NCI-H774 (cell line): Measurements from ENCODE around the gene CKAP4.
A peak's percentile ranks its signal among the peaks of the same experiment; 100 is the strongest.

Experiments
- DNase-seq: peaks from one replicate; lab custom pipeline; 2025; lab: John Stamatoyannopoulos, UW

Gene CKAP4

DNA sequence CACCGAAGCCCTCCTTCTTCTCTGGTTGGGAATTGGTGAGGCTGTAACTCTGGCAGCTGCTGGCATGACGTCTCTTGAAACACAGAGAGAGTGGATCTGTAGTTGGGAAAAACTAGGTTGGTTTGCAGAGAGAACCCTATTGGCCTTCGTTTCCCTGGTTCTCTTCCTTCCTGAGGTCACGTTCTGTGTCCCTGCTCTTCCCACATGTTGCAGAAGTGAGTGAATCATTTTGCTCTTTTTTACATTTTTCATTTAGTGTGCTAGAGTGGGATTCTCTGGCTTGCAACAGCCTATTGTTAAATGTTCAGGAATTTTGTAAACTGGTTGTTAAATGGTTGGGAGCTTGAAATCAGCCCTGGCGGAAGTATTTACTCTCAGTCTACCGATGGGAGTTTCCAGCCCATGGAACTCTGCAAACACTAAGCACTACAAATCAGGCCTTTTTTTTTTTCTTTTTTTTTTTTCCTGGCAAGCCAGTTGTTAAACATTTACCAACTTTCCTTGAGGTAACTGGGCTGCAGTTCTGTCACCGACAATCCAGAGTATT lies 26.8 kb upstream of the CKAP4 start:
- no peak for DNase-seq

DNA sequence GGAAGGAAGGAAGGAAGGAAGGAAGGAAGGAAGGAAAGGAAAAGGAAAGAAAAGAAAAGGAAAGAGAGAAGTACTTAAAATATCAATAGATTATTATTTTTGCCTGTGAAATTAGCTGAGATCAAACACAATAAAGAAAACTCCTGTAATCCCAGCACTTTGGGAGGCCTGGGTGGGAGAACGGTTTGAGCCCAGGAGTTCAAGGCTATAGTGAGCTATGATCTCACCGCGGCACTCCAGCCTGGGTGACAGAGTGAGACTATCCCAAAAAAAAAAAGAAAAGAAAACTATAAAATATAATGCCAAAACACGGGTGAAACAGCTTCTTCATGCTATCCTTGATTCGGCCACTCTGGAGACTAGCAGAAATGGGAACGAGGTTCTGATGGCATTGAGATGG lies 26.2 kb upstream of the CKAP4 start:
- no peak for DNase-seq

GRCh38 chr12:106273491-106273890 lies 25.7 kb upstream of the CKAP4 start:
- DNase-seq, result no peak

DNA sequence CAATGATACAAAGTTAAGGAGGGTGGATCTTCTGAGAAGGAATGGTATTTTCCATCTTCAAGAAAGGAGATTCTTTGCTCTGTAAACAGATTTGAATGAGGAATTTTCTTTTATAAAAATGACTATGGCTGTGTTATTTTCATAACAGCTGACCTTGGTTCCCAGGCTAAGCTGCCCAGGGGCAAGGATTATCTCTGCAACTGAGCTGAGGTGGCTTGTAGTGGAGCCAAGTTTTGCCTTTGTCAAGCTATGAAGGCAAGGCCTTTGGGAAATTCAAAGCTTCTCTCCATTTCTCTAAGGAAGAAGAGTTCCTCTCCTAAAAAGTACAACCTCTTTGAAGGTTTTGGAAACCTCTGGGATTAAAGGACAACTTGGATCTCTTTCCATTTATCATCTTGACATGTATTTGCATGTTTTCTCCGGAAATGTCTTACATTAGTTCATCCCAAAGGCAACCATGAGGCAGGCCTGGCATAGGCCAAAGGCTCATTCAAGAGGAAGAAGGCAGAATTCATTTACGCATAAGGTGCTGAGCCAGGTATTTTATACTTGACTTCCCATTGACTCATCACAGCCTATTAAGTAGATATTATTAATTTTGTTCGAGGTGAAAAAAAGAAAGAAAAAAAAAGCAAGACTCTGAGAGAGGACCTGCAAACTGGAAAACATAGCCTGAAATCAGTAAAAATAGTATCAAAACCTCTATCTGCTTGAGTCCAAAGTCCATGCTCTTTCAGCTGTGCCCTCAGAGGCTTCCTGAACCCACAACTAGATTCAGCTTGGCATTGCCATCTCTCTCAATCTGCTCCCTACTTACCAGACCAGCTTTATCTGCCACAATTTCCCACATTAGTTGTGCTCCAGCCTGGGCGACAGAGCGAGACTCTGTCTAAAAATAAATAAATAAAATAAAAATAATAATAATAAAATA lies 24.0 kb upstream of the CKAP4 start:
- DNase-seq, result no peak

DNA sequence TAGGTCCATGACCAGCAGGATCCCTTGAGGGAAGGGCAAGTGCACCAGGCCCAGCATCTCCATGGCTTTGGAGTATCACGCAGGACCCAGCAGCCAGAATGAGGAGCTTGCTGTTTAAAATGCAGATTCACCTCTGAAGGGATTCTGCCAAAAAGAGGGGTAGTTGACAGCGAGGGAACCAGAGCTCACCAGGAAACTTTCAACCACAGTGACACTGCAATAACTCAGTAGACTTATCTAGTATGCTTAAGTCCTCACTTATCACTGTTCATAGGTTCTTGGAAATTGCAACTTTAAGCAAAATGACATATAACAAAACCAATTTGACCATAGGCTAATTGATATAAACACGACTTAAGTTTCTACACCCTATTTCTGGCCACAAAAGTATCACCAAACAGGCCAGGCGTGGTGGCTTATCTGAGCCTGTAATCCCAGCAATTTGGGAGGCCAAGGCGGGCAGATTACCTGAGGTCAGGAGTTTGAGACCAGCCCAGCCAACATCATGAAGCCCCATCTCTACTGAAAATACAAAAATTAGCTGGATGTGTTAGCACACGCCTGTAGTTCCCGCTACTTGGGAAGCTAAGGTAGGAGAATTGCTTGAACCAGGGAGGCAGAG lies 21.4 kb upstream of the CKAP4 start:
- no peak for DNase-seq

DNA sequence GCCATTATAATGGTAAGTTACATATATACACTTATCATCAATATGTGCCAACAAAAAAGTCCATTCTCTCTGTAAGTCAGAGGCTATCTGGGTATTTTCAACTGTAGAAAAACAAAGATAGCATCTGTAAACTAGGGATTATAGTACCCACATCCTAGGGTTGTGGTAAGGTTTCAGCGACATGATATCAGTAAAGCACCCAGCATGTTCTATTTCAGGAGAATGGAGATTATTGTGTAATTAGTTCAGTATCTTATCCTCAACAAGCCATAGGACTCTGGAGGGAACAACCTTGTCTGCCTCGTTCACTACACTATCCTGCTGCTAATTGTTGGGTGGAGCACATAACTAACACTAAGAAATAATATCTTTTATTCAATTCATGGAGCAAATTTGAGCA lies 19.7 kb upstream of the CKAP4 start:
- no peak for DNase-seq

GRCh38 chr12:106265116-106265515 lies 17.3 kb upstream of the CKAP4 start:
- DNase-seq, result no peak

GRCh38 chr12:106258935-106259334 lies 11.1 kb upstream of the CKAP4 start:
- DNase-seq, result no peak

- DNase-seq, result no peak
These were observed 10.4 kb upstream of the CKAP4 start for GRCh38 chr12:106258226-106258625.

DNA sequence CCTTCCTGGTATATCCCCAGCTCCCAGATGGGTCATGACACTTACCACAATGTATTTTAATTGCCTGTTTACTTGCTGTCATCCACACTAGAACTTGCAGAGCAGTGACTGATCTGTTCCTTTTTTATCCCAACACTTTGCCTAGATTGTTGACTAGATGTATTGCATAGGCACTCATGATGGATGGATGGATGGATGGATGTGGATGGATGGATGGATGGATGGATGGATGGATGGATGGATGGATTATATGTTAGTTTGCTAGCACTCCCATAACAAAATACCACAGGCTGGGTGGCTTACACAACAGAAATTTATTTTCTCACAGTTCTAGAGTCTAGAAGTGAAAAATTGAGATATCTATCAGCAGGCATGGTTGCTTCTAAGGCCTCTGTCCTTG lies 8.7 kb upstream of the CKAP4 start:
- DNase-seq, result no peak

GRCh38 chr12:106255952-106256351 lies 8.1 kb upstream of the CKAP4 start:
- no peak for DNase-seq

- no peak for DNase-seq
These were observed 7.7 kb upstream of the CKAP4 start for GRCh38 chr12:106255493-106255892.

- DNase-seq, result no peak
These were observed 6.9 kb upstream of the CKAP4 start for GRCh38 chr12:106254724-106255123.

DNA sequence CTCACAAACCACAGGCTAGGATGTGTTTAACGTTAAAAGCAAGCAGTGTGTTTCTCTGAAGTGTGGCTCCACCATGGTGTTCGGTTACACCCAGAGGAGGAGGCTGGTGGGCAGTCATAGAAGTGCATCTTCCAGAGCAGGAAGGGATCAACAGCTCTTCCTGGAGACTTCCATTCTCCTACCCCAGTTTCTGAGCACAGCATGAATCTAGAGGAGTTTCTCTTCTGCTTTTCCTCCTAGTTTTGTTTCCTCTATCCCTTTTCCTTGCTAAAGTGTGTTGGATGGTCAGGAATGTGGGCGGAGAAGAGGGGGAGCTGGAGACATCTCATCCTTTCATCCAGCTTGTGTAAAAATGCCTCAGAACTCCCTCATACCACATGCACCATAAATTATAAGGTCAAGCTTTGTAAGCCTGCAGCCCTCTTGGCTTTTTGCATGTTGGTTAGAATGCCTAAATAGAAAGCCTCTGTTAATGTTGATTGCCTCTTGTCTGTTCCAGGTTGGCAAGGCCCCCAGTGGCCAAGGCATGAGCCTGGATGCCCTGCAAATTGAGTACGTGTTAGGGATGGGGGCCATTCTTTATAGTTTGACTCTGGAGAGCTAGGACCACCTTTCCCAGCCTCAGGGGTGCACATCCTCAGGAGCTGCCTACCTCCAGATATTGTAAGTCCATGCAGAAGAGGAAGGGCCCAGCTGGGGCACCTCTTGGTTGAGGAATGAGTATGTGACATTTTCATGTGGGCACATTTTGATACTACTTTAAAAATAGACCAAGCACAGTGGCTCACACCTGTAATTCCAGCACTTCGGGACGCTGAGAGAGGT lies 4.0 kb upstream of the CKAP4 start:
- no peak for DNase-seq

- no peak for DNase-seq
These were observed 1.8 kb upstream of the CKAP4 start for GRCh38 chr12:106249411-106250135.

- DNase-seq, result no peak
These were observed 1.1 kb upstream of the CKAP4 start for GRCh38 chr12:106248846-106249371.

- DNase-seq, result no peak
These were observed 559 bp upstream of the CKAP4 start for GRCh38 chr12:106248312-106248845.

DNA sequence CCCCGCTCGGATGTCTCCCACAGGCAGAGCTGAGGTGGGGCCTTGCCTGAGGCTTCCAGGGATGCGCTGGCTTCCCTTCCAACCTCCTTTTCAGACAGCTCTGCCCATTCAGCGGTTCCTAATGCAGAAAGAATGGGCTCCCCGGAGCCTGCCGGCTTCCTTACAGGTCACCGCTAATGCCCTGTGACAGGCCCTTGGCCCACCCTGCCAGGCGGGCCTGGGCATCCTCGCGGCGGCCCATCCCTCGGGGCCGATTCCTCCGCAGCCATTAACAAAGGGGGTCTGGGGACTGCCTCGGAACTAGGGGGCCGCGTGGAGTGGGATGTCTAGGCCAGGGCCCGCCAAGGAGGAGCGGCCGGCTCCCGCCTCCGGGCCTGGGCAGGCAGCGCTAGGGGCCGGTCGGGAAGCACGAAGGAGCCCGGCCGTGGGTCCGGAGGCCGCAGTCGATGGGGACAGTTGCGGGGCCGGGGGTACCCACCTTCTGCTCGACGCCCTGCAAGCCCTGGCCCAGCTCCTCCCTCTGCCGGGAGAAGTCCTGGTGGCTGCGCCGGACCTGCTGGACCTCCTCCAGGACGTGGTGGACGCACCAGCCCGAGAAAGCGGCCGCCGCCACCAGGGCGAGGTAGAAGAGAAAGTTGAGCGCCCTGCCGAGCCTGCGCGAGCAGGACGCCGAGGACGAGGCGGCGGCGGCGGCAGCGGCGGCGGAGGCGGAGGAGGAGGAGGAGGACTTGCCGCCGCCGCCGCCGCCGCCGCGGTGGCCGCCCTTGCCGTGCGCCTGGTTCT lies 738 bp downstream of the CKAP4 start:
- DNase-seq, result peak; percentile 45

DNA sequence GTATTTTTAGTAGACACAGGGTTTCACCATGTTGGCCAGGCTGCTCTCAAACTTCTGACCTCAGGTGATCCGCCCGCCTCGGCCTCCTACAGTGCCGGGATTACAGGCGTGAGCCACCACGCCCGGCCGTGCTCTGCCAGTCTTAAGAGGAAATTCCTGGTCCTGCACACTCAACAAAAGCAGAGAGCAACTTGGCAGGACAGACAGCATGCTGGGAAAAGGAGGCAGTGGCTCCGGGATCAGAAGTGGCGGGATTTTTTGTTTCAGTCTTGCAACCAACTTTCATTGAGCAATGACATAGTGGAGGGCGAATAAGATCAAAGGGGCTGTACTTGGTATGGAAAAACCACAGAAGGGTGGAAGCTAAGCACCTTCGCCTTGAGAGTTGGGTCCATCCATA lies 2.1 kb downstream of the CKAP4 start:
- DNase-seq, result no peak

DNA sequence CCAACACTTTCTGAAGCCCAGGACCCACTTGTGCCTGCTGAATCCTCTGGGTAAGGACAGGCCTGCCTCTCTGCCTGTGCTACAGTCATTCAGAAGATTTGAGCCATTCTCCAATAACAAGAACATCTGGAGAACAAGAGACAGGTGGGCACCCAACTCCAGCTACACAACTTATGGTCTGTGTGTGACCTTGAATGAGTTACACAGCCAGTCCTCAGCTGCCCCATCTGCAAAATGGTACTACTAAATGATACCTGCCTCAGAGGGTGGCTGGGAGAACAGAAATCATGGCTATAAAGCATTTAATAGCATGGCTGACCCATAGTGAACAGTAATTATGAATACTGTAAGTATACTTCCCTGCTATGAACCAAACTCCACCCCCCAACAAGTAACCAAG lies 4.2 kb downstream of the CKAP4 start:
- no peak for DNase-seq
